GM18870 (cell line): Measurements from ENCODE around the gene AARSD1.
"Not testable (repeated sequence)": the region's sequence is repeated elsewhere in the genome, so short reads cannot be mapped to it uniquely, and the experiment has no call there.

Source experiments
- ATAC-seq: cut with Tn5 transposase; IDR thresholded peaks from one replicate; pipeline ENCODE4 v1.9.1; 2021; ENCODE audit warnings: moderate library complexity; ENCODE audit not compliant: unreplicated experiment

Gene AARSD1

DNA sequence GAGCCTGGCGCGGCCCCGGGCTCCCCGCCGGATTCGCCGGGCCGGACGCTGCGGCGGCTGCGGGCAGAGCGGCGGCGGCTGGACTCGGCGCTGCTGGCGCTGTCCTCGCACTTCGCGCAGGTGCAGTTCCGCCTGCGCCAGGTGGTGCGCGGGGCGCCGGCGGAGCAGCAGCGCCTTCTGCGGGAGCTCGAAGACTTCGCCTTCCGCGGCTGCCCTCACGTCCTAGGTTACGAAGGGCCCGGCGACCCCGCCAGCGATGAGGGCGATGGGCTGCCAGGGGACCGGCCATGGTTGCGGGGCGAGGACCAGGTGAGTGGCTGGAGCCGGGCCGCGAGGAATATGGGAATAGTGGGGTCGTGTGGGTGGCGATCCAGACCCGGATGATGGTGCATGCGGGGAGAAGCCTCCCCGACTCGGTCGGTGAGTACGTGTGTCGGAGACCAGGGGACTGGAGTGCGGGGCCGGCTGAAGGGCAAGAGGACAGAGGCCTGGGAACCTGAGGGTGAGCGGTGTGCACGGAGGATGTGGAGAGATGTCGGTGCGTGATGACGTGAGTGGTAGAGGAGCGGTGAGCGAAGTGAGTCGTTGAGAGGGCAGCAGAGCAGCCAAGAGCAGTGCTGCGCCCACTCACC is 16.6 kb upstream of the AARSD1 start:
- ATAC-seq, result no peak

DNA sequence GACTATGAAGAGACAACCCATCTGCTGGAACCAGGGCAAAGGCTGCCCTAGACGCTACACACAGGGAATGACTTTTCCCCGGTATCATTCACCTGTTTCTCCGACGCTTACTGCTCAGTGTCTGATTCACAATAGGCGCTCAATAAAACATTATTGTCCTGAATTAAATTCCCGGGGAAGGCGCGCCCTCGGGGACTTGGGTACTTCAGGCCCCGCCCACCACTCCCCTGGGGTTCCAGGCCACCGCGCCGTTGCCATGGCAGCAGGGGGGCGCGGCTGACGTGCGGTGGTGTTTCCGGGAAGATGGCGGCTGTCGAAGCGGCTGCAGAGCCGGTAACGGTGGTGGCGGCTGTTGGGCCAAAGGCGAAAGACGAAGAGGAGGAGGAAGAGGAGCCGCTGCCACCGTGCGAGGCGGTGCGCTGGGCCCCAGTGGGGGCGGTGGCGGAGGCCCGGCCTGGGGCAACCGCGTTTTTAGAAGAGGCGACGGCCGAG is 16.1 kb upstream of the AARSD1 start, which contains the start of gene RUNDC1:
Gene RUNDC1 (plus strand): TSS at position 292 of the 492 bp plus-strand sequence. CDS start 12 bp downstream, at position 304.
- no peak for ATAC-seq

GRCh38 chr17:42979511-42980273 is 15.4 kb upstream of the AARSD1 start, which contains the start of gene PTGES3L:
Gene PTGES3L (minus strand): TSS chr17:42980080. CDS start chr17:42980053, 27 bp downstream.
- no peak for ATAC-seq

DNA sequence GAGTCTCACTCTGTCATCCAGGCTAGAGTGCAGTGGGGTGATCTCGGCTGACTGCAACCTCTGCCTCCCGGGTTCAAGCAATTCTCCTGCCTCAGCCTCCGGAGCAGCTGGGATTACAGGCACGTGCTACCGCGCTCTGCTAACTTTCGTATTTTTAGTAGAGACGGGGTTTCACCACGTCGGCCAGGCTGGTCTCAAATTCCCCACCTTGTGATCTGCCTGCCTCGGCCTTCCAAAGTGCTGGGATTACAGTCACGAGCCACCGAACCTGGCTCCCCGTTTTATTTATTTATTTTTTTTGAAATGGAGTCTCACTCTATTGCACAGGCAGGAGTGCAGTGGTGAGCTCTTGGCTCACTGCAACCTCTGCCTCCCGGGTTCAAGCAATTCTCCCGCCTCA is 11.4 kb upstream of the AARSD1 start:
- not testable (repeated sequence) for ATAC-seq

- no peak for ATAC-seq
These were observed 11.0 kb upstream of the AARSD1 start for GRCh38 chr17:42975265-42975664.

- ATAC-seq, result not testable (repeated sequence)
These were observed 9.1 kb upstream of the AARSD1 start for GRCh38 chr17:42973323-42973722.

DNA sequence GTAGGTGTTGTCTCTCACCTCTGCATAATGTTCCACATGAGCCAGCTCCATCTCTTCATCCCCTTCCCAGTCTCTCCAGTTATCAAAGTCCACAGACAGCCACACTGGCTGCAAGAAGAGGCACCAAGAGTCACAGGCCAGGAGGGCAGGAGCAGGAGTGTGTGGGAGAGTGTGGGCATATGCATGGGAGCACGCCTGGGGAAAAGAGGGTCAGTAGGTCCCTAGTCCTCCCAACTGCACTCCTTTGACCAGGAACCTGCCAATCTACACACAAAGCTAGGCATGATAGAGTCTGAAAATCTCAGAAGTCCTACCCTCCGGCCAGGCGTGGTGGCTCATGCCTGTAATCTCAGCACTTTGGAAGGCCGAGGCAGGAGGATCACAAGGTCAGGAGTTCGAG is 7.3 kb upstream of the AARSD1 start:
- ATAC-seq, result no peak

GRCh38 chr17:42969001-42969581 is 4.8 kb upstream of the AARSD1 start:
- no peak for ATAC-seq

GRCh38 chr17:42967925-42968324 is 3.7 kb upstream of the AARSD1 start:
- no peak for ATAC-seq

GRCh38 chr17:42953669-42954068 is 10.6 kb downstream of the AARSD1 start:
- ATAC-seq, result no peak

- no peak for ATAC-seq
These were observed 14.0 kb downstream of the AARSD1 start for GRCh38 chr17:42950044-42950783.

DNA sequence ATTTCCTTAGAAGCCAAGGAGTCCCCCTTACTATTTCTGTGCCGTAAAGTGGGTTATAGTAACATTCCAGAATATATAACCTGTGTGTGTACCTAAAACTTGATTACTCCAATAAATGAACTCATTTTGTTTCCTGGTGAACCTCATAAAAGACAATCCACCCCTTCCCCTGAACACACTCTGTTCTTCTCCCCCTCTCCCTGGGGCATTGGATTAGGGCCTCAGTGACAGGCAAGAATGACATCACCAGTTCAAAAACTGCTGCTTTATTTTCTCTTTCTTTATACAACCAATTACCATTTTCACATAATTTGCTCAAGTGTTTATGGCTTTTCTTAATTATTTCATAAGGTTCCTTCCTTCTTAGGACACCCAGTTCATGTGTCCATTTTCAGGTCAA is 17.4 kb downstream of the AARSD1 start:
- ATAC-seq, result no peak

DNA sequence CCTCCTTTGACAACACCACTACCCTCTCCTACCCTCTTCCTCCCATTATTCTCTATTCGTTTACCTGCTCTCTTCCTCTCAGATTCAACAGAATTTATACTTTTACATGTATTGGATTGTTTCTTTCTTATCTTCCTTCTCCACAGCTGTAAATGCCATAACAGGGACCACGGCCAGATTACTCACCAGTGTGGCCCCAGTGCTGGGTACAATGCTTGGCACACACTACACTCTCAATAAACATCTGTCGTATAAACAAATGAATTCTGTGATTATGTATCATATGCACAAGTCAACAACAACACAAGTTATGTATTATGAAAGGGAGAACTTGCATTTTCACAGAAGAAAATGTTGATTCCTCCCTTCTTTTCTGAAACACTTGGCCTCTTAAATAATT is 20.0 kb downstream of the AARSD1 start:
- ATAC-seq, result no peak

- no peak for ATAC-seq
These were observed 26.3 kb downstream of the AARSD1 start for GRCh38 chr17:42937712-42938596.

DNA sequence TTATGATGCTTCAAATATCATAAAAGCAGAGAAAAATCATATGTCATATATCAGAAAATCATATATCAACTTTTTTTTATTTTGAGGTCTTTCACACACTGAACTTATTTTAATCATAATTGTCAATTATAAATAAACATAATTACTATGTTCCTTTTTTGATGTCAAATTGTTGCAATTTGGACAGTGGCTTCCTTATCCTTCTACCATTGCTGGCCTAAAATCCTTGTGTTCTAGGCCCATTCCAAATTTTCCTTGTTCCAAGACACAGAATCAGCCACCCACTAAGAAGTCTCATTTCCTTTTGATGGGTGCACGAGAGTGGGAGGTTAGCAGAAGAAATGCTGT is 34.8 kb downstream of the AARSD1 start:
- no peak for ATAC-seq

GRCh38 chr17:42928714-42929496 is 35.3 kb downstream of the AARSD1 start:
- ATAC-seq, result no peak

GRCh38 chr17:42924891-42925290 is 39.4 kb downstream of the AARSD1 start:
- no peak for ATAC-seq

- ATAC-seq, result not testable (repeated sequence)
These were observed 40.8 kb downstream of the AARSD1 start for GRCh38 chr17:42923472-42923871.

DNA sequence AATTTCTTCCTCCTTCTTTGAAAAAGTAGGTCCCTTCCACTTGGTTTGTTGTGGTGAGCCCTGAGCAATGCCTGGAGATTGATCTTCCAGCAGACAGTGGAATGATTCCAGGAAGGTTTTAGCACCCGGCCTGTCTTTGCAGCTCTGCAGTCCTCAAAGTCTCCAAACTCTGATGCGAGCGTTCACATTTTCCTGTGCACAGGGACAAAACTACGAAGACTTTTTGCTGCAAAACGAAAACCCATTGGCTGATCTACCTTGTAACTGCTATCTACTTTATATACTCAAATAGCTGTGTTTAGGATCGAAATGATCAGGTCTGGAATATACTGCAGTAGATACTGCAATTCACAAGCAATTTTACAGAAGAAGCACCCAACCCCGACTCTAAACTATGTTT is 42.0 kb downstream of the AARSD1 start:
- ATAC-seq, result no peak
